ENCODE results near the gene TMEM100. TPM values are rescaled to one million over a fixed set of nuclear protein-coding genes. Genes with fewer than 3 reads are reported as not detected.

Gene TMEM100
- total RNA-seq, 2 experiments from 2014 or later = not detected

DNA sequence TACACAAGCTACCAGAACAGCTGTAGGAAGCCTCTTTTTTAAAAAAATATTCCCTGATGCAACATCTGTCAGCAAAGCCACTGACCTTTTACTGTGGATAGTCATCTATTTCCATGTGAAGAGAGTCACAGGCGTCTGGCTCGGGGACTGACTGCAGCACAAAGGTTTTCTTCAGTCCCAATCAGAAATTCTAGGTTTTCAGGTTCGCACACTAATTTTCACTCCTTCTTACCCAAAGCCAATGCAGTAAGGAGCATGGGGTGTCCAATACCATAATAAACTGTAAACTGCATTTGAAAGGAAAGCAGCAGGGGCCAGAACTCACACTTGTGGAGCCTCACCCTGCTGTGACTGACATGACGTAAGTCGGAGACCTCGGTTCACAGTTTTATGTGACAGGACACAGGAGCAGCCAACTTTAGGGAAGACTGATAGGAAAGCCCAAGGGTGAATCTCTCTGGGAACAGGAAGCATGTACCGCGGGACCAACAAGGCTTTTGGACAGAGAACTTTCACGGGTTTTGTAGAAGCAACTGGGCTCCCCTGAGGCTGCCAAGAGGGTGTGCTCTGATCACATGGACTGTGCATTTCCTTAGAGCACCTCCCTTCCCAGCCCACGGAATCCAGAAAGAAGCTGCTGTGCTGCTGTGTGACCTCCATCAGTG is 9.1 kb upstream of the TMEM100 start:
- Mint-ChIP-seq H3K9me3 (no peaks in the 10 kb centered on the region), H3K27ac (no peak overlapping the region), H3K36me3 (ENCODE audit: low read depth) (no peaks in the 10 kb centered on the region), H3K4me3 (no peak overlapping the region), H3K4me1 (ENCODE audit: low read depth) (peaks cover 31% of the 10 kb centered on the region), H3K27me3 (peaks cover 38% of the 10 kb centered on the region)
- intact Hi-C loops (cut with micrococcal nuclease) = no loop called here
- POLR2A ChIA-PET = no interaction called here
- DNase-seq = no peak
- ATAC-seq = no peak
- TF ChIP-seq, protein P1, sequence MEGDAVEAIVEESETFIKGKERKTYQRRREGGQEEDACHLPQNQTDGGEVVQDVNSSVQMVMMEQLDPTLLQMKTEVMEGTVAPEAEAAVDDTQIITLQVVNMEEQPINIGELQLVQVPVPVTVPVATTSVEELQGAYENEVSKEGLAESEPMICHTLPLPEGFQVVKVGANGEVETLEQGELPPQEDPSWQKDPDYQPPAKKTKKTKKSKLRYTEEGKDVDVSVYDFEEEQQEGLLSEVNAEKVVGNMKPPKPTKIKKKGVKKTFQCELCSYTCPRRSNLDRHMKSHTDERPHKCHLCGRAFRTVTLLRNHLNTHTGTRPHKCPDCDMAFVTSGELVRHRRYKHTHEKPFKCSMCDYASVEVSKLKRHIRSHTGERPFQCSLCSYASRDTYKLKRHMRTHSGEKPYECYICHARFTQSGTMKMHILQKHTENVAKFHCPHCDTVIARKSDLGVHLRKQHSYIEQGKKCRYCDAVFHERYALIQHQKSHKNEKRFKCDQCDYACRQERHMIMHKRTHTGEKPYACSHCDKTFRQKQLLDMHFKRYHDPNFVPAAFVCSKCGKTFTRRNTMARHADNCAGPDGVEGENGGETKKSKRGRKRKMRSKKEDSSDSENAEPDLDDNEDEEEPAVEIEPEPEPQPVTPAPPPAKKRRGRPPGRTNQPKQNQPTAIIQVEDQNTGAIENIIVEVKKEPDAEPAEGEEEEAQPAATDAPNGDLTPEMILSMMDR (IDR thresholded peaks at IDR 0.05) = no peak
- CTCF ChIA-PET = interaction anchor here (2.0 kb wide), 1 partner anchor 14 kb away, joined by 6 read pairs; no protein-coding TSS in a partner anchor

DNA sequence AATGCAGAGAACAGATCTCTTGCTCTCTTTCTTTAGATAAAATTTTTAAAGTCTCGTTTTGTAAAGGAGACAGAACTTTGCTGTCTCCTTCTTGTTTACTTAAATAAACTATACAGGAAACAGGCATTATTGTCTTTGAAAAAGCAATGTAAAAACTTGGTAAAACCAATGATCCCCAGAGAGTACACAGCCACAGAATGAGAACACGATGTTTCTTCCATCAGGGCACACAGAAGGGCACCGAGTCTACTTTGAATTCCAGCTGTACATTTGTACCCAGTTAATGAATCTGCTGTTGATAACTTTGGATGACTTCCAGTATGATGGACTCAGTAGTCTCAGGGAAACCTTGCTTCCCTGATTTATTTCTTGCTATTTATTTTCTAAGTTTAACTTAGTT is 8.1 kb upstream of the TMEM100 start:
- H3K27me3 Mint-ChIP-seq = peaks cover 39% of the 10 kb centered on the region
- intact Hi-C loops (cut with micrococcal nuclease) = no loop called here
- CTCF ChIA-PET = interaction anchor here (2.0 kb wide), 1 partner anchor 13 kb away, joined by 6 read pairs; no protein-coding TSS in a partner anchor
- no peak overlapping the region for H3K4me3 Mint-ChIP-seq
- DNase-seq (no peak), ATAC-seq (no peak)
- H3K9me3 Mint-ChIP-seq = no peaks in the 10 kb centered on the region
- TF ChIP-seq, protein P1 (IDR thresholded peaks at IDR 0.05) = no peak
- H3K4me1 Mint-ChIP-seq (ENCODE audit: low read depth) = peaks cover 30% of the 10 kb centered on the region
- POLR2A ChIA-PET = no interaction called here
- no peaks in the 10 kb centered on the region for H3K36me3 Mint-ChIP-seq (ENCODE audit: low read depth)
- no peak overlapping the region for H3K27ac Mint-ChIP-seq

DNA sequence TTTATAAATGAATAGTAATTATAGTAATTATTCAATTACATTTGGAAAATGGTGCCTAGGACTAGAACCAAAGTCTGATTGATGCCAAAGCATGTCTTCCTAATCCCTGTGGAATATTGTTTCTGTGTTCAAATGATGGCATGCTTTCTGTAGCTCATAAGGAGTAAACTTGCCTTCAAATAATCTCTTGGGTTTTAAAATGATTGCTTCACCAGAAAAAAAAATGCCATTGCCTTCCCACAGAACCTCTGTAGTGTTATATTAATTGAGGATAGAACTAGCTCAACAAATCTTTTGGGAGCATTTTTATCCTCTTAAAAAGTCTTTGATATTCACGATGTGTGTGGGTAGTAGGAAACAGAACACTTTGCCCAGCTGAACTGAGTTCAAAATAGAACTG is 7.7 kb upstream of the TMEM100 start:
- Mint-ChIP-seq H3K4me1 (ENCODE audit: low read depth) (peaks cover 28% of the 10 kb centered on the region), H3K4me3 (no peak overlapping the region), H3K36me3 (ENCODE audit: low read depth) (no peaks in the 10 kb centered on the region), H3K9me3 (no peaks in the 10 kb centered on the region), H3K27me3 (peaks cover 39% of the 10 kb centered on the region), H3K27ac (no peak overlapping the region)
- CTCF ChIA-PET = interaction anchor here (2.0 kb wide), 1 partner anchor 12 kb away, joined by 6 read pairs; no protein-coding TSS in a partner anchor
- no peak for ATAC-seq
- DNase-seq = no peak
- intact Hi-C loops (cut with micrococcal nuclease) = no loop called here
- POLR2A ChIA-PET = no interaction called here
- TF ChIP-seq, protein P1 (IDR thresholded peaks at IDR 0.05) = no peak

DNA sequence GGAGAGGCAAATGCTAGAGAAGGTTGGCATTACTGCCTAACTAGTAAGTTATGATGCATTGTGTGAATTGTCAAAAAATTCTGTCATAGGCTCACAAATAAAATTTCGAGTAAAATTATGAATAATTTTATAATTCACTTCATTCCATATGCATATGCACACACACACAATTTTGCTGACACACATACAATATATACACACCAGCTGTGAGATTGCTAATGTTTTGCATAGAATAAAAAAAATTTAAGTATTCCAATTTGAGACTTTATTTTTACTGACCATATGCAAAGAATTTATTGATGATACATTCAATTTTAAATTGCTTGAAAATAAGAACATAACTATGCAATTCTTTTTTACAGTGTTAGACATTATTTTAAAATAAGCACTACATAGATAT is 6.8 kb upstream of the TMEM100 start:
- no peak overlapping the region for H3K27ac Mint-ChIP-seq
- H3K27me3 Mint-ChIP-seq = peaks cover 46% of the 10 kb centered on the region
- H3K9me3 Mint-ChIP-seq = no peaks in the 10 kb centered on the region
- H3K36me3 Mint-ChIP-seq (ENCODE audit: low read depth) = no peaks in the 10 kb centered on the region
- ChIA-PET CTCF (interaction anchor here (1.4 to 1.6 kb wide), 2 partner anchors 11 to 203 kb away, joined by 6 to 7 read pairs; no protein-coding TSS in a partner anchor), POLR2A (no interaction called here)
- intact Hi-C loops (cut with micrococcal nuclease) = no loop called here
- H3K4me3 Mint-ChIP-seq = no peak overlapping the region
- peaks cover 23% of the 10 kb centered on the region for H3K4me1 Mint-ChIP-seq (ENCODE audit: low read depth)
- DNase-seq = no peak
- TF ChIP-seq, protein P1 (IDR thresholded peaks at IDR 0.05) = no peak
- no peak for ATAC-seq

DNA sequence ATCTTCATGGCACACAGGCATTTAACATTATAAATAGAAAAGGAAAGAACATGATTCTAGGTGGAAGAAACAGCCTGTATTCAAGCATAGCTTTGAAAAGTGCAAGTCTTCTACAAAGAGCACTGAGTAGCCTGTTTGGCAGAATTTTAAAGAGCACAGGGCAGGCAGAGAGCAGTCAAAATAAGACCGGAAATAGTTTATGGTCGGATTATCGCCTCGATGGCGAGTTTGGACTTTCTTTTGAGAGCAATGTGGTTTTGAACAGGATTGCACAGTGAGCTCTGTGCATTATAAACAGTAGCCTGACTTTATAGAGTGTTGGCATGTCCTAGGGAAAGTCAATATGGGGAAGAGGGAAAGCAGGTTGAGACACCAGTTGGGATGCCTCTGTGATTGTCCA is 6.2 kb upstream of the TMEM100 start:
- peaks cover 51% of the 10 kb centered on the region for H3K27me3 Mint-ChIP-seq
- ChIA-PET POLR2A (no interaction called here), CTCF (interaction anchor here (1.4 to 1.6 kb wide), 2 partner anchors 11 to 203 kb away, joined by 6 to 7 read pairs; no protein-coding TSS in a partner anchor)
- peaks cover 17% of the 10 kb centered on the region for H3K4me1 Mint-ChIP-seq (ENCODE audit: low read depth)
- no peak overlapping the region for H3K4me3 Mint-ChIP-seq
- no peaks in the 10 kb centered on the region for H3K9me3 Mint-ChIP-seq
- DNase-seq (no peak), ATAC-seq (no peak)
- TF ChIP-seq, protein P1 (IDR thresholded peaks at IDR 0.05) = no peak
- intact Hi-C loops (cut with micrococcal nuclease) = no loop called here
- no peaks in the 10 kb centered on the region for H3K36me3 Mint-ChIP-seq (ENCODE audit: low read depth)
- H3K27ac Mint-ChIP-seq = no peak overlapping the region

Measured in activated CD8-positive, alpha-beta T cell treated with anti-CD3 and anti-CD28 coated beads for 36 hours (primary cell).